GM18951 (cell line): ENCODE results near the gene GH2.

Experiments
- POLR2A ChIP-seq: IDR thresholded peaks from 4 replicates; pipeline ENCODE4 v1.6.1; 2011; ENCODE audit warnings: mild to moderate bottlenecking; ENCODE audit not compliant: insufficient read length, insufficient read depth; ENCODE audit errors: extremely low read depth
- in situ Hi-C: fragments of 300-500 bp; cut with MboI; formaldehyde crosslinking; loops from one replicate; pipeline ENCODE4 v1.12.0; 2022; ENCODE audit warnings: low sequenced_read_pairs, mixed read lengths, inconsistent platforms; ENCODE audit not compliant: unreplicated experiment

GH2 gene

DNA sequence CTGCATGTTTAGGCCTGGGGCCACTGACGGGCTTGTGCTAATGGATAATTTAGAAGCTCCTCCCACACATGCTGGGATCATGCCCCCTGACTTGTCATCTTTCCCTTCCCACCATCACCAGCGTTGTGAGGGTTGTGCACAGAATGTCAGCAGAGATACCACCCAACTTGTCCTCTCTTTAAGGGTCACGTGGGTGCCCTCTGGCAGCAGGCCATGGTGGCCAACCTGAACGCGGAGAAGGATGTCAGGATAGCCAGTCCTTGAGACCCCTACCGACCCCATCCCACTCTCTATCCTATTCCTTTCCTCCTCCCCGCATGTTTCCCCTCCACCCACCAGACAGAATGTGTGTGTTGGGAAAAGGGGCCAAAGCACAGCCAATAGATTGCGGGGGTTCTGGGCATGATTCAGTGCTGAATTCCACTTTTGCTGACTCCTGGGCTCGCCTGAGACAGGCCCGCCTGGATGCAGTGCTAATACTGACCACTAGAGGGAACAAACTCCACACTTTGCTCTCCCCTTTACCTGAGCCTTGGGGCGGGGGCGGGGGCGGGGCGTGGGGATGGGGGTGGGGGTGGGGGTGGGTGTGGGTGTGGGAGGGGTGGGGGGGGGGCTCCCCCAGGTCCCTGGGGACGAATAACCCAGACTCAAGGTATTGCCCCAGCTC, at the start of gene GH2:
GH2 (minus strand) TSS at position 10 of the 667 bp plus-strand sequence. CDS start 143 bp downstream, outside the sequence.
- TF ChIP-seq POLR2A = no peak
- in situ Hi-C loops = no loop called here

DNA sequence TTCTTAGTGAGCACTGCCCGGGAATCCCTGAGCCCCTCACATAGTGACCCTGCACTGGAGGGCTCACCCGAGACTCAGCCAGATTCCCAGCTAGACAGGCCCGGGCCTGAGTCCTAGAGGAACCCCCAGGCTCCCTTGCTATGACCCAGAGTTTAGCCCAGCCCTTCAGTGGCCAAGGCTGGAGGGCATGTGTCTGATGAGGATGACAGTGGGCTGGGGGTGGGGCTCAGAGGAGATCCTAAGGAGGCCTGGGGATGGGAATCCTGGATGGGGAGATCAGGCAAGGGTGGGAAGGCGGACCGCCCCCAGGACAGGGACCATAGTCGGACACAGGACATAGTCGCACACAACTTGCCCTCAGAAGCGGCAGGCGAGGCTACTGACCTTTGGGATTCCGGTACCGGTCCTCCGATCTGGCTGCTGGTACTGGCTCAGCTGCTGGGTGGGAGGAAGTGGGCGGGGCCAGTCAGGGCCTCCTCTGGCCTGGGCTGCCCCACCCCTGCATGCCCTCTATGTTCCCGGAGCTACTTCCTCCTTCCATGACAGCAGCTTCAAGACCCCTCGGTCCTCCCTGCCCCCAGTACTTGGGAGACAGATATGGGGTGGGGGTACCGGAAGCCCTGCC, 49.3 kb upstream of the GH2 start:
- peak; percentile 46 for TF ChIP-seq POLR2A
- in situ Hi-C loops = no loop called here

DNA sequence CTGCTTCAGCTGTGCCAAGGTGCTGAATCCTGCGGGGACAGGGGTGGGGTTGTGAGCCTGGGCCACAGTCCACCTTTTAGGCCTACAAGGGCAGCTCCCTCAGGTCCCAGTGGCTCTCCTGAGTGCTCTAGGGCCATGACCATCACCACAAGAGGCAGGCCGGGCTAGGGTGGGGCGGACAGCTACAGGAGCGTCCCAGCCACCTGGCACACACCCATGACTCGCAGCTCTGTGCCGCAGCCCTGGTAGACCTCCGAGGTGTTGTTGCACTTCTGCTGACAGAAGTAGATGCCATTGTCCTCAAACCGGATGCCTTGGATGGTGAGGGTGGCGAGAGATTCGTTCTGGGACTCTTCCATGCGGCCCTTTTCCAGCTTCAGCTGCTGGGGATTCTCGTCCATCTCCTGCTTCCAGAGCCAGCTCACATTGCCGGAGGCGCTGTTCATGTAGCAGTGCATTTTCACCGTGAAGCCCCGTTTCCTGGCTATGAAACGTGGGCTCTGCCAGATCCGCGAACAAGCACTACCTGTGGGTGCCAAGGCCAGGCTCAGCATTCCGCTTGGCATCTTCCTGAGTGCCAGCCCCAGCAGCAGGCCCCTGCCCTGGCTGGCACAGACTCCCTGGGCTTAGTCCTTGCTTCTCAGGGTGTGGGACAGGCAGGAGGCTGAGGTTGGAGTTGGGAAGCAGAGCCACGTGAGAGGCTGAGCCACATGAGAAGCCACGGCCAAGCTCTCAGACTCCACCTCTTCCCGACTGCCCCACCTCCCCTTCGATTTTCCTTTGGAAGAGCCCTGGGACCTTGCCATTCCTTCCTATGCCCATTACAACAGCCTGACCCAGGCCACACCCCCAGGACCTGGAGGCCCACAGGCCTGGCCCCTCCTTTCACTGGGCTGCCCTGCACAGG, 48.4 kb upstream of the GH2 start:
- in situ Hi-C loops = no loop called here
- no peak for TF ChIP-seq POLR2A

GRCh38 chr17:63928966-63929695, 47.4 kb upstream of the GH2 start:
- TF ChIP-seq POLR2A = no peak
- in situ Hi-C loops = no loop called here

GRCh38 chr17:63928172-63928666, 46.5 kb upstream of the GH2 start:
- TF ChIP-seq POLR2A = no peak
- in situ Hi-C loops = no loop called here

- in situ Hi-C loops = no loop called here
- TF ChIP-seq POLR2A = peak; percentile 30
Observed at GRCh38 chr17:63927464-63928171, 45.9 kb upstream of the GH2 start.

- in situ Hi-C loops = no loop called here
- no peak for TF ChIP-seq POLR2A
Observed at GRCh38 chr17:63926164-63926563, 44.4 kb upstream of the GH2 start.

- in situ Hi-C loops = no loop called here
- no peak for TF ChIP-seq POLR2A
Observed at GRCh38 chr17:63925615-63926014, 43.9 kb upstream of the GH2 start.

DNA sequence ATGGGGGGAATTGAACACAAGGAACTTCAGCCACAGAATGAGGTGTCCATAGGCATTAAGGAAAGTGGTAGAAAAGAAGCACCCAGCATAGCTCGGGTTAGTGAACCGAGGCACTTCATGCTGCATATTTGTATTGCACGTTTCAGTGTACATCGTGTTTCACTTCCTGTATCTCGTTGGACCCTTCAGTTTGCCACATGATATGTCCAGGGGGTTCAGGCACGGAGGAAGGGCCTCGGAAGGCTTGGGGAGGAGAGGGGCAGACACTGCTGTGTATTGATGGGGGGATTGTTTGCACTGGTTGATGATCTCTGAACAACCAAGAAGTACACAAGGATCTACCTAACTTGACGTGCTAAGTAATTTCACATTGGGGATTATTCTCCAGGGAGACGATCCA, 40.7 kb upstream of the GH2 start:
- in situ Hi-C loops = loop anchor here (25.0 kb wide), 1 partner anchor 365 kb away; no protein-coding TSS in a partner anchor

DNA sequence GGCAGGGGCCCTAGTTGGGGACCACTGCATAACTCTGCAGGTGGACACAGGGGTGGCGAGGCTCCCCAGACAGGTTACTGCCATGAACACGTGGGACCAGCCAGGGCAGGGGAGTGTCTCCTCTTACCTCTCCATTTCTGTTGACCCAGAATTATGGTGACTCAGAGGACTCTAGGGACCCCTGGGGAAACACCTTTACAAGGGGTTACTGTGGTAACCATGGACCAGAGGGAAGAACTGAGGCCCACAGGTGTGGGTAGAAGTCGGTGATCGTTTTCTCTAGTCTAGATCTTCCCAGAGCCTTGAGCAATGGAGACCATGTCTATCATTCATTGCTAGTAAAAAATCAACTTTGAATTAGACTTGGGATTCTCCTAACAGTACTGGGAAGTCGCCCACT, 39.0 kb upstream of the GH2 start:
- in situ Hi-C loops = loop anchor here (25.0 kb wide), 1 partner anchor 367 kb away; no protein-coding TSS in a partner anchor

- in situ Hi-C loops = loop anchor here (25.0 kb wide), 1 partner anchor 367 kb away; no protein-coding TSS in a partner anchor
Observed at GRCh38 chr17:63920050-63920449, 38.3 kb upstream of the GH2 start.

DNA sequence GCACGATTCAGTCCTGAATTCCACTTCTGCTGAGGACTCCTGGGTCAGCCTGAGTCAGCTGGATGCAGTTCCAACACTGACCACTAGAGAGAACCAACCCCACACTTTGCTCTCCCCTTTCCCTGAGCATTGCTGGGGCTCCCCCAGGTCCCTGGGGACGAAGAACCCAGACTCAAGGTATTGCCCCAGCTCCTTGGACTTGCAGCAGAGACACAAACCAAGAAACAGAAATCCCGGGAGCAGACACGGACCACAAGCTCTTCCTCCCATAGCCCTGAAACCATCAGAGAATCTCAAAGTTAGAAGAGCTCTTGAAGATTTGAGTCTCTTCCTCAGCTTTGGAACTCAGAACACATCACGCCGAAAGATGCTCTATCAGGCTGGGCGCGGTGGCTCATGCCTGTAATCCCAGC, 37.6 kb upstream of the GH2 start:
- TF ChIP-seq POLR2A = no peak
- in situ Hi-C loops = loop anchor here (10.0 to 25.0 kb wide), 3 partner anchors 105 to 368 kb away; partner anchors contain the start of gene ICAM2

- in situ Hi-C loops = loop anchor here (10.0 to 25.0 kb wide), 3 partner anchors 106 to 368 kb away; partner anchors contain the start of gene ICAM2
Observed at GRCh38 chr17:63918789-63919305, 37.1 kb upstream of the GH2 start, which contains the start of gene GH1. TSS of gene GH1 (minus strand) at chr17:63918839. CDS start at chr17:63918776, 63 bp downstream.
